ENCODE results near the gene ELMO2. TPM values are rescaled to one million over a fixed set of nuclear protein-coding genes. Genes with fewer than 3 reads are reported as not detected.

Gene ELMO2
- total RNA-seq, 1 experiment from 2014 or later: 38.5 TPM

- no peak overlapping the region for H3K27ac ChIP-seq (ENCODE audit: low read depth, low read length, poor library complexity, severe bottlenecking)
- no TSS peak for BruUV-seq (replicated peaks)
- ChIA-PET CTCF (no interaction called here), POLR2A (ENCODE audit: low non-redundant PET) (no interaction called here)
- H3K36me3 ChIP-seq (ENCODE audit: insufficient read depth, low read length, poor library complexity, severe bottlenecking): no peaks in the 10 kb centered on the region
- intact Hi-C loops (cut with micrococcal nuclease; ENCODE audit: unreplicated experiment): no loop called here
- H3K9me3 ChIP-seq (ENCODE audit: low read depth, low read length, poor library complexity, severe bottlenecking): no peaks in the 10 kb centered on the region
- H3K27me3 ChIP-seq (replicated peaks; ENCODE audit: insufficient read depth, low read depth, low read length, poor library complexity): peaks cover 58% of the 10 kb centered on the region
- H3K4me1 ChIP-seq (ENCODE audit: insufficient read depth, low read length, poor library complexity, severe bottlenecking): peaks cover 11% of the 10 kb centered on the region
- no peak for TF ChIP-seq CTCF (conservative IDR thresholded peaks at IDR 0.05; ENCODE audit: low read depth, low read length)
- no peak overlapping the region for H3K4me3 ChIP-seq (ENCODE audit: low read depth, low read length, poor library complexity, severe bottlenecking)
- DNase-seq (ENCODE audit: low spot score): no peak
Observed at GRCh38 chr20:46342010-46342378, 64.4 kb downstream of the ELMO2 start.

GRCh38 chr20:46341074-46342009, 65.1 kb downstream of the ELMO2 start:
- H3K27ac ChIP-seq (ENCODE audit: low read depth, low read length, poor library complexity, severe bottlenecking): no peak overlapping the region
- BruUV-seq (replicated peaks): no TSS peak
- intact Hi-C loops (cut with micrococcal nuclease; ENCODE audit: unreplicated experiment): no loop called here
- H3K27me3 ChIP-seq (replicated peaks; ENCODE audit: insufficient read depth, low read depth, low read length, poor library complexity): peaks cover 64% of the 10 kb centered on the region
- DNase-seq (ENCODE audit: low spot score): no peak
- H3K9me3 ChIP-seq (ENCODE audit: low read depth, low read length, poor library complexity, severe bottlenecking): no peaks in the 10 kb centered on the region
- TF ChIP-seq EZH2 (IDR thresholded peaks at IDR 0.05; ENCODE audit: borderline replicate concordance, low read depth, low read length, poor library complexity, severe bottlenecking): no peak
- TF ChIP-seq CTCF (conservative IDR thresholded peaks at IDR 0.05; ENCODE audit: low read depth, low read length): no peak
- no peaks in the 10 kb centered on the region for H3K36me3 ChIP-seq (ENCODE audit: insufficient read depth, low read length, poor library complexity, severe bottlenecking)
- no peak overlapping the region for H3K4me3 ChIP-seq (ENCODE audit: low read depth, low read length, poor library complexity, severe bottlenecking)
- peaks cover 11% of the 10 kb centered on the region for H3K4me1 ChIP-seq (ENCODE audit: insufficient read depth, low read length, poor library complexity, severe bottlenecking)
- ChIA-PET CTCF (no interaction called here), POLR2A (ENCODE audit: low non-redundant PET) (no interaction called here)

GRCh38 chr20:46339037-46339436, 67.4 kb downstream of the ELMO2 start:
- H3K27ac ChIP-seq (ENCODE audit: low read depth, low read length, poor library complexity, severe bottlenecking): no peak overlapping the region
- peaks cover 9% of the 10 kb centered on the region for H3K4me1 ChIP-seq (ENCODE audit: insufficient read depth, low read length, poor library complexity, severe bottlenecking)
- no peak for DNase-seq (ENCODE audit: low spot score)
- no peak overlapping the region for H3K4me3 ChIP-seq (ENCODE audit: low read depth, low read length, poor library complexity, severe bottlenecking)
- POLR2A ChIA-PET (ENCODE audit: low non-redundant PET): no interaction called here
- CTCF ChIA-PET: no interaction called here
- H3K9me3 ChIP-seq (ENCODE audit: low read depth, low read length, poor library complexity, severe bottlenecking): no peaks in the 10 kb centered on the region
- H3K36me3 ChIP-seq (ENCODE audit: insufficient read depth, low read length, poor library complexity, severe bottlenecking): no peaks in the 10 kb centered on the region
- TF ChIP-seq EZH2 (IDR thresholded peaks at IDR 0.05; ENCODE audit: borderline replicate concordance, low read depth, low read length, poor library complexity, severe bottlenecking) (no peak), CTCF (conservative IDR thresholded peaks at IDR 0.05; ENCODE audit: low read depth, low read length) (no peak)
- intact Hi-C loops (cut with micrococcal nuclease; ENCODE audit: unreplicated experiment): no loop called here
- BruUV-seq (replicated peaks): no TSS peak
- peaks cover 63% of the 10 kb centered on the region for H3K27me3 ChIP-seq (replicated peaks; ENCODE audit: insufficient read depth, low read depth, low read length, poor library complexity)

Measured in A673 (cell line).